Measurements from ENCODE around the gene TCF4.
"Not testable (repeated sequence)": the region's sequence is repeated elsewhere in the genome, so short reads cannot be mapped to it uniquely, and the experiment has no call there.

TCF4 gene

GRCh38 chr18:55475916-55476315, 112.1 kb downstream of the TCF4 start:
- no peak for DNase-seq (ENCODE audit: low read depth)

- no peak for DNase-seq (ENCODE audit: low read depth)
Measured at GRCh38 chr18:55475467-55475866, 112.5 kb downstream of the TCF4 start.

GRCh38 chr18:55473560-55473959, 114.4 kb downstream of the TCF4 start:
- no peak for DNase-seq (ENCODE audit: low read depth)

- DNase-seq (ENCODE audit: low read depth) = no peak
Measured at GRCh38 chr18:55473058-55473457, 114.9 kb downstream of the TCF4 start.

- no peak for DNase-seq (ENCODE audit: low read depth)
Measured at GRCh38 chr18:55470826-55471225, 117.2 kb downstream of the TCF4 start.

- DNase-seq (ENCODE audit: low read depth) = not testable (repeated sequence)
Measured at GRCh38 chr18:55469134-55469533, 118.9 kb downstream of the TCF4 start.

- DNase-seq (ENCODE audit: low read depth) = no peak
Measured at GRCh38 chr18:55466789-55467188, 121.2 kb downstream of the TCF4 start.

GRCh38 chr18:55465313-55465712, 122.7 kb downstream of the TCF4 start:
- no peak for DNase-seq (ENCODE audit: low read depth)

GRCh38 chr18:55464581-55464980, 123.4 kb downstream of the TCF4 start:
- no peak for DNase-seq (ENCODE audit: low read depth)

GRCh38 chr18:55462652-55463051, 125.3 kb downstream of the TCF4 start:
- DNase-seq (ENCODE audit: low read depth) = no peak

GRCh38 chr18:55461848-55462247, 126.1 kb downstream of the TCF4 start:
- no peak for DNase-seq (ENCODE audit: low read depth)

GRCh38 chr18:55458456-55459203, 129.4 kb downstream of the TCF4 start:
- no peak for DNase-seq (ENCODE audit: low read depth)

- DNase-seq (ENCODE audit: low read depth) = no peak
Measured at GRCh38 chr18:55457028-55457427, 131.0 kb downstream of the TCF4 start.

GRCh38 chr18:55455938-55456337, 132.1 kb downstream of the TCF4 start:
- DNase-seq (ENCODE audit: low read depth) = no peak

GRCh38 chr18:55453186-55453585, 134.8 kb downstream of the TCF4 start:
- no peak for DNase-seq (ENCODE audit: low read depth)

- no peak for DNase-seq (ENCODE audit: low read depth)
Measured at GRCh38 chr18:55452123-55452611, 135.8 kb downstream of the TCF4 start.

GRCh38 chr18:55449412-55450140, 138.4 kb downstream of the TCF4 start:
- no peak for DNase-seq (ENCODE audit: low read depth)

GRCh38 chr18:55448420-55448819, 139.6 kb downstream of the TCF4 start:
- no peak for DNase-seq (ENCODE audit: low read depth)

- no peak for DNase-seq (ENCODE audit: low read depth)
Measured at GRCh38 chr18:55447672-55448018, 140.3 kb downstream of the TCF4 start.

- DNase-seq (ENCODE audit: low read depth) = no peak
Measured at GRCh38 chr18:55446996-55447671, 140.9 kb downstream of the TCF4 start.

- DNase-seq (ENCODE audit: low read depth) = no peak
Measured at GRCh38 chr18:55444536-55444935, 143.5 kb downstream of the TCF4 start.

GRCh38 chr18:55443776-55444175, 144.2 kb downstream of the TCF4 start:
- no peak for DNase-seq (ENCODE audit: low read depth)

- no peak for DNase-seq (ENCODE audit: low read depth)
Measured at GRCh38 chr18:55442561-55442960, 145.4 kb downstream of the TCF4 start.

Measured in non-pigmented ciliary epithelial cell (primary cell).